Measurements from ENCODE around the gene SPACA5. TPM values are rescaled to one million over a fixed set of nuclear protein-coding genes. Genes with fewer than 3 reads are reported as not detected.
"Not testable (repeated sequence)": the region's sequence is repeated elsewhere in the genome, so short reads cannot be mapped to it uniquely, and the experiment has no call there.

Gene SPACA5
- polyA plus RNA-seq, 3 donors = 0.27 TPM; not detected in 2

GRCh38 chrX:48021026-48021900, 14.5 kb downstream of the SPACA5 start:
- DNase-seq (ENCODE audit: low read depth in 3 of 3, low spot score in 2 of 3) = peak; percentile 78 to 93 (median 86)

GRCh38 chrX:48022100-48022499, 15.3 kb downstream of the SPACA5 start:
- no peak for DNase-seq (ENCODE audit: low read depth in 3 of 3, low spot score in 2 of 3)

- no peak for DNase-seq (ENCODE audit: low read depth in 3 of 3, low spot score in 2 of 3)
Observed at GRCh38 chrX:48022738-48023137, 15.9 kb downstream of the SPACA5 start.

GRCh38 chrX:48025561-48025960, 18.8 kb downstream of the SPACA5 start:
- DNase-seq (ENCODE audit: low read depth in 3 of 3, low spot score in 2 of 3) = peak in 2 of 3 donors; percentile 27 to 50

- DNase-seq (ENCODE audit: low read depth in 3 of 3, low spot score in 2 of 3) = not testable (repeated sequence)
Observed at GRCh38 chrX:48027545-48027944, 20.8 kb downstream of the SPACA5 start.

GRCh38 chrX:48028091-48028490, 21.3 kb downstream of the SPACA5 start:
- DNase-seq (ENCODE audit: low read depth in 3 of 3, low spot score in 2 of 3) = no peak

GRCh38 chrX:48030237-48030636, 23.4 kb downstream of the SPACA5 start:
- no peak for DNase-seq (ENCODE audit: low read depth in 3 of 3, low spot score in 2 of 3)

GRCh38 chrX:48030641-48031173, 23.9 kb downstream of the SPACA5 start:
- not testable (repeated sequence) for DNase-seq (ENCODE audit: low read depth in 3 of 3, low spot score in 2 of 3)

GRCh38 chrX:48035891-48036290, 29.1 kb downstream of the SPACA5 start:
- no peak for DNase-seq (ENCODE audit: low read depth in 3 of 3, low spot score in 2 of 3)

GRCh38 chrX:48043056-48043455, 36.3 kb downstream of the SPACA5 start:
- no peak for DNase-seq (ENCODE audit: low read depth in 3 of 3, low spot score in 2 of 3)

- no peak for DNase-seq (ENCODE audit: low read depth in 3 of 3, low spot score in 2 of 3)
Observed at GRCh38 chrX:48045410-48046311, 38.9 kb downstream of the SPACA5 start.

GRCh38 chrX:48046846-48047245, 40.1 kb downstream of the SPACA5 start:
- no peak for DNase-seq (ENCODE audit: low read depth in 3 of 3, low spot score in 2 of 3)

- no peak for DNase-seq (ENCODE audit: low read depth in 3 of 3, low spot score in 2 of 3)
Observed at GRCh38 chrX:48058621-48059295, 52.0 kb downstream of the SPACA5 start.

- DNase-seq (ENCODE audit: low read depth in 3 of 3, low spot score in 2 of 3) = no peak
Observed at GRCh38 chrX:48059296-48059639, 52.5 kb downstream of the SPACA5 start.

Other genes starting within 250 kb of the SPACA5 start
- gene ZNF81, start 170.1 kb upstream of the SPACA5 start, polyA plus RNA-seq (ENCODE audit: insufficient read length in 3 of 3) = 1 to 10 TPM; 6.7 to 8.2 (median 6.8) TPM
- gene ZNF182, start 3.0 kb upstream of the SPACA5 start, polyA plus RNA-seq (ENCODE audit: insufficient read length in 3 of 3) = 10 to 100 TPM; 10.8 to 11.7 (median 10.9) TPM
- 1 to 10 TPM; 3.3 to 3.7 (median 3.6) TPM for gene ZNF630, start 64.7 kb downstream of the SPACA5 start, polyA plus RNA-seq (ENCODE audit: insufficient read length in 3 of 3)
- gene SPACA5B, start 123.6 kb downstream of the SPACA5 start, polyA plus RNA-seq (ENCODE audit: insufficient read length in 3 of 3) = not detected
- gene SSX5, start 189.8 kb downstream of the SPACA5 start, polyA plus RNA-seq (ENCODE audit: insufficient read length in 3 of 3) = not detected
- gene SSX1, start 248.4 kb downstream of the SPACA5 start, polyA plus RNA-seq (ENCODE audit: insufficient read length in 3 of 3) = not detected

Measured in right renal cortex interstitium (tissue), 3 donors.